LHCN-M2 (cell line): ENCODE results near the gene TWNK. TPM values are rescaled to one million over a fixed set of nuclear protein-coding genes. Genes with fewer than 3 reads are reported as not detected.

Source experiments
- total RNA-seq: library from RNA; depleted of rRNA; stranded (reverse); fragments of >200 nt; gene quantifications from 2 replicates; pipeline ENCODE4 v1.2.3, GENCODE V29; 2014; rRNA removed

Gene TWNK
- total RNA-seq, 1 experiment from 2014 or later: 9.1 TPM

Other genes starting within 250 kb of the TWNK start
- gene PAX2, start 242.0 kb upstream of the TWNK start, total RNA-seq: not detected in 2 replicates
- 66.2 and 120 TPM in 2 replicates for gene SLF2, start 74.6 kb upstream of the TWNK start, total RNA-seq
- 0.46 and 0.64 TPM in 2 replicates for gene SEMA4G, start 18.0 kb upstream of the TWNK start, total RNA-seq
- gene MRPL43, start within 50 bp of the TWNK start, total RNA-seq: 83.7 and 99.8 TPM in 2 replicates
- gene LZTS2, start 12.3 kb downstream of the TWNK start, total RNA-seq: 161 and 176 TPM in 2 replicates
- gene PDZD7, start 43.6 kb downstream of the TWNK start, total RNA-seq: 1.2 and 1.4 TPM in 2 replicates
- 91.6 and 101 TPM in 2 replicates for gene SFXN3, start 43.7 kb downstream of the TWNK start, total RNA-seq
- 15.1 and 16.1 TPM in 2 replicates for gene KAZALD1, start 74.4 kb downstream of the TWNK start, total RNA-seq
- gene TLX1, start 143.8 kb downstream of the TWNK start, total RNA-seq: not detected in 2 replicates
- 1.7 TPM in 2 replicates for gene LBX1, start 241.9 kb downstream of the TWNK start, total RNA-seq